Liver (tissue), 9 donors: ENCODE measurements around the gene NKD1. TPM values are rescaled to one million over a fixed set of nuclear protein-coding genes. Genes with fewer than 3 reads are reported as not detected.

Source experiments
- DNase-seq: peaks from one replicate; pipeline ENCODE4 v3.0.0-alpha.2; 2017; ENCODE audit warnings: low spot score
- H3K27ac ChIP-seq, 2 donors: one replicate each; pipeline ENCODE4 v1.7.0; 2013; ENCODE audit warnings: inconsistent platforms in 2 of 2, low read length in 2 of 2, control low read depth in 1 of 2, low read depth in 1 of 2, mild to moderate bottlenecking in 1 of 2
- H3K27me3 ChIP-seq, 4 donors: one replicate each; pipeline versions ENCODE4 v1.6.1 to v1.7.0; 2013; ENCODE audit warnings: low read length in 3 of 4, inconsistent platforms in 1 of 4, mild to moderate bottlenecking in 1 of 4, moderate library complexity in 1 of 4; ENCODE audit not compliant: control insufficient read depth in 4 of 4, insufficient read depth in 4 of 4
- H3K36me3 ChIP-seq, 4 donors: one replicate each; pipeline versions ENCODE4 v1.6.1 to v1.7.0; 2013; ENCODE audit warnings: low read length in 3 of 4, mild to moderate bottlenecking in 3 of 4, low read depth in 1 of 4, moderate library complexity in 1 of 4; ENCODE audit not compliant: control insufficient read depth in 4 of 4, insufficient read depth in 3 of 4
- H3K4me1 ChIP-seq, 4 donors: one replicate each; pipeline versions ENCODE4 v1.6.1 to v1.7.0; 2013; ENCODE audit warnings: low read length in 3 of 4, mild to moderate bottlenecking in 3 of 4, moderate library complexity in 1 of 4; ENCODE audit not compliant: control insufficient read depth in 4 of 4, insufficient read depth in 4 of 4
- H3K4me3 ChIP-seq, 3 donors: one replicate each; pipeline versions ENCODE4 v1.6.1 to v1.7.0; 2013; ENCODE audit warnings: low read length in 3 of 3, control low read depth in 1 of 3, low read depth in 1 of 3, mild to moderate bottlenecking in 1 of 3
- H3K9ac ChIP-seq, 2 donors: one replicate each; pipeline ENCODE4 v1.7.0; 2013; ENCODE audit warnings: low read length in 2 of 2, mild to moderate bottlenecking in 2 of 2, moderate library complexity in 2 of 2, control low read depth in 1 of 2, low read depth in 1 of 2
- H3K9me3 ChIP-seq, 4 donors: one replicate each; pipeline versions ENCODE4 v1.6.1 to v1.7.0; 2013; ENCODE audit warnings: low read length in 3 of 4; ENCODE audit not compliant: control insufficient read depth in 4 of 4
- EGR1 ChIP-seq, 2 donors: IDR thresholded peaks; 2 replicates each; pipeline ENCODE4 v1.6.1; 2016 to 2018; ENCODE audit warnings: antibody characterized with exemption in 2 of 2, low read depth in 2 of 2
- FOXA1 ChIP-seq: IDR thresholded peaks from 2 replicates; pipeline ENCODE4 v1.6.1; 2016; ENCODE audit warnings: antibody characterized with exemption
- FOXA2 ChIP-seq: IDR thresholded peaks from 2 replicates; pipeline ENCODE4 v1.6.1; 2016; ENCODE audit warnings: antibody characterized with exemption
- HNF4A ChIP-seq, 2 donors: conservative IDR thresholded peaks; 2 replicates each; pipeline ENCODE4 v1.6.1; 2016; ENCODE audit warnings: antibody characterized with exemption in 2 of 2, mild to moderate bottlenecking in 2 of 2
- HNF4G ChIP-seq: IDR thresholded peaks from 2 replicates; pipeline ENCODE4 v1.6.1; 2016; ENCODE audit warnings: antibody characterized with exemption
- JUND ChIP-seq, 2 donors: IDR thresholded peaks; 2 replicates each; pipeline ENCODE4 v1.6.1; 2016; ENCODE audit warnings: antibody characterized with exemption in 2 of 2
- MAX ChIP-seq: IDR thresholded peaks from 2 replicates; pipeline ENCODE4 v1.6.1; 2016; ENCODE audit warnings: antibody characterized with exemption
- NR2F2 ChIP-seq: IDR thresholded peaks from 2 replicates; pipeline ENCODE4 v1.6.1; 2016; ENCODE audit warnings: antibody characterized with exemption
- RAD21 ChIP-seq, 2 donors: IDR thresholded peaks; 2 replicates each; pipeline ENCODE4 v1.6.1; 2016; ENCODE audit warnings: antibody characterized with exemption in 2 of 2, mild to moderate bottlenecking in 2 of 2
- RXRA ChIP-seq, 2 donors: IDR thresholded peaks; 2 replicates each; pipeline ENCODE4 v1.6.1; 2017 to 2018; ENCODE audit warnings: antibody characterized with exemption in 2 of 2, mild to moderate bottlenecking in 1 of 2
- SP1 ChIP-seq: IDR thresholded peaks from 2 replicates; pipeline ENCODE4 v1.6.1; 2018; ENCODE audit warnings: antibody characterized with exemption, mild to moderate bottlenecking
- YY1 ChIP-seq: IDR thresholded peaks from 2 replicates; pipeline ENCODE4 v1.6.1; 2016; ENCODE audit warnings: antibody characterized with exemption, mild to moderate bottlenecking
- WGBS: extraction: QIAGEN DNeasy Blood & Tissue Kit; methylation state at CpG from one replicate; pipeline ENCODE4 v1.1.7; 2013; 5-methylcytosine and 5-hydroxymethylcytosine counted together
- polyA plus RNA-seq, 2 donors: library from polyadenylated mRNA; stranded (reverse) in 1 of 2; unstranded in 1 of 2; fragments of 200-250 nt in 1 of 2; fragments of >200 nt in 1 of 2; fragmentation: Nextera tagmentation in 1 of 2; extraction: Ambion mirVana in 1 of 2; gene quantifications; one replicate each; pipeline versions ENCODE4 v1.2.1 to v1.2.3, GENCODE V29; 2013 to 2015
- total RNA-seq, 2 donors: library from RNA; depleted of rRNA; stranded (reverse); fragments of >200 nt; gene quantifications; one replicate each; pipeline ENCODE4 v1.2.3, GENCODE V29; 2014
- TF ChIP-seq, protein P1 (sequence below): fragments of 150-350 bp; IDR thresholded peaks from 2 replicates; pipeline ENCODE4 v1.5.1; 2017; ENCODE audit warnings: improper control_type of control experiment, low read depth, low read length; ENCODE audit not compliant: missing input control
- TF ChIP-seq, protein P2 (sequence below): IDR thresholded peaks from 2 replicates; pipeline ENCODE4 v1.6.1; 2016; ENCODE audit warnings: antibody characterized with exemption
- TF ChIP-seq, protein P3 (sequence below): IDR thresholded peaks from 2 replicates; pipeline ENCODE4 v1.6.1; 2016; ENCODE audit warnings: antibody characterized with exemption, mild to moderate bottlenecking
- donor health status: healthy.
- donor health status: healthy.
- donor health status: healthy.
- donor health status: healthy.
- donor health status: healthy.

NKD1 gene
- total and polyA plus RNA-seq, 4 donors: 0.28 to 3.5 (median 0.85) TPM

GRCh38 chr16:50631249-50631984 lies 83.2 kb downstream of the NKD1 start:
- Histone ChIP-seq H3K9ac (no peak overlapping the region), H3K4me3 (no peak overlapping the region), H3K36me3 (no peaks in the 10 kb centered on the region), H3K9me3 (no peaks in the 10 kb centered on the region), H3K27ac (no peak overlapping the region), H3K27me3 (no peaks in the 10 kb centered on the region), H3K4me1 (no peaks in the 10 kb centered on the region)
- 77% methylated on average over 8 of the region's 8 CpGs for WGBS
- no peak for TF ChIP-seq NR2F2
- DNase-seq: no peak

DNA sequence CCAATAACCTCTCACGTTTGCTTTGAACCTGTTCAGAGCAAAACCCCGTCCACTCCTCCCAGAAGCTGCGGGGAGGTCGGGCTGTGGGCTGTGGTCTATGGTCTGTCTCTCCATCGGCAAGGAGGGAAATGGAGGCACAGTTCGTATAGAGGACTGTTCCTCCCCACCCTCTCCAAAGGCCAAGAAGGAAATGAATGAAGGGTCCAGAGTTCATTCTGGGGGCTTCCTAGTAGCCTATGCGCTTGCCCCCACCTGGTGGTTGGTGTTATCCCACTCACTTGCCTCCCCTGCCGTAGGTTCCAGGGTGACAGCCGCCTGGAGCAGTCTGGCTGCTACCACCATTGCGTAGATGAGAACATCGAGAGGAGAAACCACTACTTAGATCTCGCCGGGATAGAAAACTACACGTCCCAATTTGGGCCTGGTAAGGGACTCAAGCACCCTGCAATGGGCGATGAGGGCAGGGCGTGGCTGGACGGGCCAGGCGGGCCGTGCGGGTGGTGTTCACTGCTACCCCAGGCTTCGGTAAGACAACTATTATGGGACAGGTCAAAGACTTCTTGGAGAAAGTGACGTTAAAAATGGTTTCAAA lies 83.9 kb downstream of the NKD1 start:
- H3K27me3 ChIP-seq: no peaks in the 10 kb centered on the region
- no peaks in the 10 kb centered on the region for H3K9me3 ChIP-seq
- H3K27ac ChIP-seq: no peak overlapping the region
- H3K36me3 ChIP-seq: no peaks in the 10 kb centered on the region
- no peak for TF ChIP-seq SP1
- 96% methylated on average over 22 of the region's 22 CpGs for WGBS
- DNase-seq: no peak
- H3K4me3 ChIP-seq: no peak overlapping the region
- H3K4me1 ChIP-seq: no peaks in the 10 kb centered on the region
- no peak overlapping the region for H3K9ac ChIP-seq

DNA sequence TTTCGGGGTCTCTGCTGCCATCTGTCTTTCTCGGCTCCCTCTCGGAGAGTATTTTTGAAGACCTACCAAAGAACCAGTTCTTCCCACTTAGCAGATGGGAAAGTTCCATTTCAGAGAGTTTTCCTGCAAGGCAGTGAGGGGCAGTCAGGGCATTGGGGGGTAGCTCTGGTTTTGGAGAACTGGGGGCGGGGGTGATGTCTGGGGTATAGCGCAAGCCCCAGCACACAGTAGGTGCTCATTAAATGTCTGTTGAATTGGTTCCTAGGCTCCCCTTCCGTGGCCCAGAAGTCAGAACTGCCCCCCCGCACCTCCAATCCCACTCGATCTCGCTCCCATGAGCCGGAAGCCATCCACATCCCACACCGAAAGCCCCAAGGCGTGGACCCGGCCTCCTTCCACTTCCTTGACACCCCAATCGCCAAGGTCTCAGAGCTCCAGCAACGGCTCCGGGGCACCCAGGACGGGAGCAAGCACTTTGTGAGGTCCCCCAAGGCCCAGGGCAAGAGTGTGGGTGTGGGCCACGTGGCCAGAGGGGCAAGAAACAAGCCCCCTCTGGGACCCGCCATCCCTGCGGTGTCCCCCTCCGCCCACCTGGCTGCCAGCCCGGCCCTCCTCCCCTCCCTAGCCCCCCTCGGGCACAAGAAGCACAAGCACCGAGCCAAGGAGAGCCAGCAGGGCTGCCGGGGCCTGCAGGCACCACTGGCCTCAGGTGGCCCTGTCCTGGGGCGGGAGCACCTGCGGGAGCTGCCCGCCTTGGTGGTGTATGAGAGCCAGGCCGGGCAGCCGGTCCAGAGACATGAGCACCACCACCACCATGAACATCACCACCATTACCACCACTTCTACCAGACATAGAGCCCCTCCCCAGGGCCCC lies 85.0 kb downstream of the NKD1 start:
- 95% methylated on average over 30 of the region's 30 CpGs for WGBS
- TF ChIP-seq, protein P1, sequence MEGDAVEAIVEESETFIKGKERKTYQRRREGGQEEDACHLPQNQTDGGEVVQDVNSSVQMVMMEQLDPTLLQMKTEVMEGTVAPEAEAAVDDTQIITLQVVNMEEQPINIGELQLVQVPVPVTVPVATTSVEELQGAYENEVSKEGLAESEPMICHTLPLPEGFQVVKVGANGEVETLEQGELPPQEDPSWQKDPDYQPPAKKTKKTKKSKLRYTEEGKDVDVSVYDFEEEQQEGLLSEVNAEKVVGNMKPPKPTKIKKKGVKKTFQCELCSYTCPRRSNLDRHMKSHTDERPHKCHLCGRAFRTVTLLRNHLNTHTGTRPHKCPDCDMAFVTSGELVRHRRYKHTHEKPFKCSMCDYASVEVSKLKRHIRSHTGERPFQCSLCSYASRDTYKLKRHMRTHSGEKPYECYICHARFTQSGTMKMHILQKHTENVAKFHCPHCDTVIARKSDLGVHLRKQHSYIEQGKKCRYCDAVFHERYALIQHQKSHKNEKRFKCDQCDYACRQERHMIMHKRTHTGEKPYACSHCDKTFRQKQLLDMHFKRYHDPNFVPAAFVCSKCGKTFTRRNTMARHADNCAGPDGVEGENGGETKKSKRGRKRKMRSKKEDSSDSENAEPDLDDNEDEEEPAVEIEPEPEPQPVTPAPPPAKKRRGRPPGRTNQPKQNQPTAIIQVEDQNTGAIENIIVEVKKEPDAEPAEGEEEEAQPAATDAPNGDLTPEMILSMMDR: no peak
- TF ChIP-seq HNF4G (no peak), YY1 (no peak), NR2F2 (no peak), JUND (IDR thresholded peaks at IDR 0.05) (no peak), RAD21 (IDR thresholded peaks at IDR 0.05) (no peak), RXRA (IDR thresholded peaks at IDR 0.05) (no peak), FOXA1 (no peak), MAX (no peak), SP1 (no peak), HNF4A (conservative IDR thresholded peaks at IDR 0.05) (no peak), EGR1 (IDR thresholded peaks at IDR 0.05; ENCODE audit: low read depth in 2 of 2) (no peak), FOXA2 (no peak)
- TF ChIP-seq, protein P2, sequence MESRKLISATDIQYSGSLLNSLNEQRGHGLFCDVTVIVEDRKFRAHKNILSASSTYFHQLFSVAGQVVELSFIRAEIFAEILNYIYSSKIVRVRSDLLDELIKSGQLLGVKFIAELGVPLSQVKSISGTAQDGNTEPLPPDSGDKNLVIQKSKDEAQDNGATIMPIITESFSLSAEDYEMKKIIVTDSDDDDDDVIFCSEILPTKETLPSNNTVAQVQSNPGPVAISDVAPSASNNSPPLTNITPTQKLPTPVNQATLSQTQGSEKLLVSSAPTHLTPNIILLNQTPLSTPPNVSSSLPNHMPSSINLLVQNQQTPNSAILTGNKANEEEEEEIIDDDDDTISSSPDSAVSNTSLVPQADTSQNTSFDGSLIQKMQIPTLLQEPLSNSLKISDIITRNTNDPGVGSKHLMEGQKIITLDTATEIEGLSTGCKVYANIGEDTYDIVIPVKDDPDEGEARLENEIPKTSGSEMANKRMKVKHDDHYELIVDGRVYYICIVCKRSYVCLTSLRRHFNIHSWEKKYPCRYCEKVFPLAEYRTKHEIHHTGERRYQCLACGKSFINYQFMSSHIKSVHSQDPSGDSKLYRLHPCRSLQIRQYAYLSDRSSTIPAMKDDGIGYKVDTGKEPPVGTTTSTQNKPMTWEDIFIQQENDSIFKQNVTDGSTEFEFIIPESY: no peak
- TF ChIP-seq, protein P3, sequence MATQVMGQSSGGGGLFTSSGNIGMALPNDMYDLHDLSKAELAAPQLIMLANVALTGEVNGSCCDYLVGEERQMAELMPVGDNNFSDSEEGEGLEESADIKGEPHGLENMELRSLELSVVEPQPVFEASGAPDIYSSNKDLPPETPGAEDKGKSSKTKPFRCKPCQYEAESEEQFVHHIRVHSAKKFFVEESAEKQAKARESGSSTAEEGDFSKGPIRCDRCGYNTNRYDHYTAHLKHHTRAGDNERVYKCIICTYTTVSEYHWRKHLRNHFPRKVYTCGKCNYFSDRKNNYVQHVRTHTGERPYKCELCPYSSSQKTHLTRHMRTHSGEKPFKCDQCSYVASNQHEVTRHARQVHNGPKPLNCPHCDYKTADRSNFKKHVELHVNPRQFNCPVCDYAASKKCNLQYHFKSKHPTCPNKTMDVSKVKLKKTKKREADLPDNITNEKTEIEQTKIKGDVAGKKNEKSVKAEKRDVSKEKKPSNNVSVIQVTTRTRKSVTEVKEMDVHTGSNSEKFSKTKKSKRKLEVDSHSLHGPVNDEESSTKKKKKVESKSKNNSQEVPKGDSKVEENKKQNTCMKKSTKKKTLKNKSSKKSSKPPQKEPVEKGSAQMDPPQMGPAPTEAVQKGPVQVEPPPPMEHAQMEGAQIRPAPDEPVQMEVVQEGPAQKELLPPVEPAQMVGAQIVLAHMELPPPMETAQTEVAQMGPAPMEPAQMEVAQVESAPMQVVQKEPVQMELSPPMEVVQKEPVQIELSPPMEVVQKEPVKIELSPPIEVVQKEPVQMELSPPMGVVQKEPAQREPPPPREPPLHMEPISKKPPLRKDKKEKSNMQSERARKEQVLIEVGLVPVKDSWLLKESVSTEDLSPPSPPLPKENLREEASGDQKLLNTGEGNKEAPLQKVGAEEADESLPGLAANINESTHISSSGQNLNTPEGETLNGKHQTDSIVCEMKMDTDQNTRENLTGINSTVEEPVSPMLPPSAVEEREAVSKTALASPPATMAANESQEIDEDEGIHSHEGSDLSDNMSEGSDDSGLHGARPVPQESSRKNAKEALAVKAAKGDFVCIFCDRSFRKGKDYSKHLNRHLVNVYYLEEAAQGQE: no peak
- DNase-seq: no peak

More for the DNA sequence above, 85.0 kb downstream of the NKD1 start:
- no peaks in the 10 kb centered on the region for H3K4me1 ChIP-seq
- no peaks in the 10 kb centered on the region for H3K9me3 ChIP-seq
- no peak overlapping the region for H3K27ac ChIP-seq
- no peak overlapping the region for H3K4me3 ChIP-seq
- H3K27me3 ChIP-seq: no peaks in the 10 kb centered on the region
- no peak overlapping the region for H3K9ac ChIP-seq
- H3K36me3 ChIP-seq: no peaks in the 10 kb centered on the region
